ENCODE results near the gene GNAI2.

GRCh38 chr3:50192124-50192523, 43.9 kb upstream of the GNAI2 start:
- TF ChIP-seq ZNF70 (CRISPR knock-in tag; IDR thresholded peaks at IDR 0.05) = no peak
- no peak for TF ChIP-seq TOX (CRISPR knock-in tag; IDR thresholded peaks at IDR 0.05; ENCODE audit: borderline replicate concordance)
- no peak for TF ChIP-seq TCF4 (CRISPR knock-in tag; IDR thresholded peaks at IDR 0.05; ENCODE audit: borderline replicate concordance)
- no peak for TF ChIP-seq ZFP3 (CRISPR knock-in tag; IDR thresholded peaks at IDR 0.05)
- TF ChIP-seq ARNTL (CRISPR knock-in tag; IDR thresholded peaks at IDR 0.05; ENCODE audit: borderline replicate concordance, low read depth) = no peak

Measured in SK-N-SH treated with all-trans-retinoic acid at 6 μM for 48 hours (cell line).